Aorta (tissue), 5 donors: ENCODE results near the gene SLC6A4. TPM values are rescaled to one million over a fixed set of nuclear protein-coding genes. Genes with fewer than 3 reads are reported as not detected.

ENCODE experiments used
- ATAC-seq: fragments of 200-7000 bp; cut with Tn5 transposase; one replicate; pipeline ENCODE4 v1.9.1; 2022; ENCODE audit warnings: moderate library complexity; ENCODE audit not compliant: low FRiP score
- DNase-seq, 2 donors: peaks; one replicate each; pipeline ENCODE4 v3.0.0-alpha.2; 2020
- H3K27ac ChIP-seq, 2 donors: one replicate each; pipeline ENCODE4 v1.5.1; 2013; ENCODE audit warnings: low read length in 2 of 2, mild to moderate bottlenecking in 2 of 2, moderate library complexity in 2 of 2, control low read depth in 1 of 2, inconsistent platforms in 1 of 2, low read depth in 1 of 2
- H3K27me3 ChIP-seq, 2 donors: one replicate each; pipeline ENCODE4 v1.6.1; 2013; ENCODE audit warnings: control low read depth in 1 of 2, low read length in 1 of 2, mild to moderate bottlenecking in 1 of 2, moderate library complexity in 1 of 2; ENCODE audit not compliant: insufficient read depth in 2 of 2, control insufficient read depth in 1 of 2
- H3K36me3 ChIP-seq, 2 donors: one replicate each; pipeline ENCODE4 v1.6.1; 2013; ENCODE audit warnings: control low read depth in 1 of 2, low read length in 1 of 2, mild to moderate bottlenecking in 1 of 2; ENCODE audit not compliant: insufficient read depth in 2 of 2, control insufficient read depth in 1 of 2
- H3K4me1 ChIP-seq, 2 donors: one replicate each; pipeline ENCODE4 v1.6.1; 2013; ENCODE audit warnings: low read length in 2 of 2, control low read depth in 1 of 2, mild to moderate bottlenecking in 1 of 2, moderate library complexity in 1 of 2; ENCODE audit not compliant: insufficient read depth in 2 of 2, control insufficient read depth in 1 of 2
- H3K4me3 ChIP-seq, 2 donors: one replicate each; pipeline ENCODE4 v1.5.1; 2013; ENCODE audit warnings: low read length in 2 of 2, control low read depth in 1 of 2, mild to moderate bottlenecking in 1 of 2
- H3K9me3 ChIP-seq: one replicate; pipeline ENCODE4 v1.6.1; 2013; ENCODE audit warnings: mild to moderate bottlenecking, low read length; ENCODE audit not compliant: control insufficient read depth
- WGBS, 2 donors: extraction: QIAGEN DNeasy Blood & Tissue Kit; methylation state at CpG; one replicate each; pipeline ENCODE4 v1.1.7; 2013; 5-methylcytosine and 5-hydroxymethylcytosine counted together
- intact Hi-C, 2 donors: fragments of 100-400 bp; cut with DNase I; formaldehyde crosslinking; loops; one replicate each; pipeline versions ENCODE4 v1.14.2 to v1.15.0; 2022
- polyA plus RNA-seq, 2 donors: library from polyadenylated mRNA; stranded (reverse); fragments of 200-250 nt; gene quantifications; one replicate each; pipeline ENCODE4 v1.2.3, GENCODE V29; 2013
- total RNA-seq, 2 donors: library from RNA; stranded (reverse); fragmentation: NEBNext Ultra II Directional; extraction: Animal tissue kit (Norgen Biotek cat#: 25700); gene quantifications; one replicate each; pipeline ENCODE4 v1.2.1, GENCODE V29; 2021
- donor health status: healthy with polysubstance abuse.
- donor health status: Bipolar disorder and iron deficiency.
- donor health status: DM: no; HTN: no; CAD: no.
- donor health status: DM: no; HTN: no; CAD: no.
- donor health status: DM: yes; HTN: yes; CAD: no.

The SLC6A4 gene
- total and polyA plus RNA-seq, 4 donors = 0.13 to 1.1 (median 0.36) TPM

DNA sequence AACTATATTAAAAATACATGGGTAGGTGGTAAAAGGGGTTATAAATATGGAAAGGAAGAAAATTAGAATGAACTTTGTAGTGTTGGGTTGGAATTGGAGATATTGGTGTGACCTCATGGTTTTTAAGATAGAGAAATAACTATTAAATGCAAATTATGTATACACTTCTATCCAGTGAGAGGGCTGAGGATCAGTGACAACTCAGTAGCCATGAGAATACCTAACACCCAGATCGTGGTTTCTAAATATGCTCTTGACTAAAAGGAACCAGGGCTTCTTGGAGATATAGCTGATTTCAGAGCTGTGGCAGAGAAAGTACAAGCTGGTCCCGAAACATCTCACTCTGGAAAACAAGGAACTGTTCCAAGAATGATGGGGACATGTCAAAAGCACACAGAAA lies 44.4 kb downstream of the SLC6A4 start:
- no peaks in the 10 kb centered on the region for H3K36me3 ChIP-seq
- intact Hi-C loops = no loop called here
- no peaks in the 10 kb centered on the region for H3K4me1 ChIP-seq
- H3K9me3 ChIP-seq = no peaks in the 10 kb centered on the region
- no peak overlapping the region for H3K27ac ChIP-seq
- no peak overlapping the region for H3K4me3 ChIP-seq
- 34 to 37% methylated on average over 2 of the region's 2 CpGs for WGBS, 2 donors
- no peak for ATAC-seq
- H3K27me3 ChIP-seq = peaks cover 0 to 2% of the 10 kb centered on the region in 2 donors
- DNase-seq = no peak

DNA sequence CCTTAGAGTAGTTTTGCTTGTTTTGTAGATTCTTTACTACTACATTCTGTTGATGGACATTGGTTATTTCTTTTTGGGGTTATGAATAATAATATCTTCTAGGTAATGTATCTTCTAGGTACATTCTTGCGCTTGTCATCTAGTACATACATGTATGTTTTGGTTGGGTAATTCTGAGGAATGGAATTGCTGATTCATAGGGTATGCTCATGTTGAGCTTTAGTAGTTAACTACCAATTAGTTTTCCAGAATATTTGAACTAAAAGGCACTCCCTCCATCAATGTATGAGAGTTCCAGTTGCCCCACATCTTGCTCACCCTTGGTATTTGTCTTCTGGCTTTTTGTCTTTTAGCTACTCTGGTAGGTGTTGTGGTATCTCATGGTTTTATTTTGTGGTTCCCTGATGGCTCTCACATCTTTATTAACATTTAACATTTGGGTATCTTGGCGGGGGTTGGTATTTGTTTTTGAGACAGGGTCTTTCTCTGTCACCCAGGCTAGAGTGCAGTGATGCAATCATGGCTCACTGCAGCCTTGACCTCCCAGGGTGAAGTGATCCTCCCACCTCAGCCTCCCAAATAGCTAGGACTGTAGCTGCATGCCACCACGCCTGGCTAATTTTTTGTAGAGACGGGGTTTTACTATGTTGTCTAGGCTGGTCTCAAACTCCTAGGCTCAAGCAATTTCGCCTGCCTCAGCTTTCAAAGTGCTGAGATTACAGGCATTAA lies 47.1 kb downstream of the SLC6A4 start:
- Histone ChIP-seq H3K27ac (no peak overlapping the region), H3K36me3 (peaks cover 2 to 11% of the 10 kb centered on the region in 2 donors), H3K9me3 (no peaks in the 10 kb centered on the region), H3K4me3 (no peak overlapping the region), H3K27me3 (peaks cover 0 to 1% of the 10 kb centered on the region in 2 donors), H3K4me1 (no peaks in the 10 kb centered on the region)
- WGBS, 2 donors = 99% methylated on average over 5 of the region's 5 CpGs
- intact Hi-C loops = no loop called here
- DNase-seq (no peak), ATAC-seq (no peak)

DNA sequence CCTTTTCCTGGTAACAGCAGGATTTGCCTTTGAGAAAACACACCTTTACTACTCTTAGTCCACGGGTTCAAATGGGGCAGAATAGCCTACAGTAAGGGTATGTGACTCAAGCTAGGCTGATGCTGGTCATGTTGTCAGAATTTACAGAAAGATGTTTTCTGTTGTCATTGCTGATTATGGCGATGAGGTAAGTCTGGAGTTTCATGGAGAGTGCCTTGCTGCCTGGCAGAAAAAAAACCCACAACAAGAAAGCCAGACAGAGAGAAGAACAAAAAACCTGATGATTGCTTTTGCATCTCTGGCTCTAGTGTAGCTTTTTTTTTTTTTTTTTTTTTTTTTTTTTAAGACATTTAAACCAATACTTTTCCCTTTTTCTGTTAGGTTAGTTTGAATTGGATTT lies 47.9 kb downstream of the SLC6A4 start:
- Histone ChIP-seq H3K4me3 (no peak overlapping the region), H3K9me3 (no peaks in the 10 kb centered on the region), H3K36me3 (peaks cover 2 to 11% of the 10 kb centered on the region in 2 donors), H3K27ac (no peak overlapping the region), H3K4me1 (no peaks in the 10 kb centered on the region), H3K27me3 (no peaks in the 10 kb centered on the region)
- ATAC-seq (no peak), DNase-seq (no peak)
- intact Hi-C loops = no loop called here
- 89 to 90% methylated on average over 2 of the region's 2 CpGs for WGBS, 2 donors

DNA sequence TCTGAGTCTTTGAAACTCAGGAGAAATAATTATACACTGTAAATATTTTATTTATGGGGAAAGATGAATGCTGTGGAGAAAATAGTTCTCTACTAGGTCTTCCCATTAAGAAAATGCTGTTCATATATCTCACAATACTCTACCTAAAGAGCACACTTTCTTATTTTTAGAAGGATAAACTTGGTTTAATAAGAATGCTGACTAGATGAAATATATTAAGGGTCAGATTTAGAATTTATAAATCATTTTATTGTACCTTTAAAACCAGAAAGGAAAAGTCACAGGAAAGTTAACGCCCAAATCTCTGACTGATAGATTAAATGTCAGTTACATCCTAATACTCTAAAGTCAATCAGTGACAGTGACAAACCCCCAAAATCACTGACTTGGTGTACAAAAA lies 48.7 kb downstream of the SLC6A4 start:
- intact Hi-C loops = no loop called here
- H3K9me3 ChIP-seq = no peaks in the 10 kb centered on the region
- H3K4me1 ChIP-seq = no peaks in the 10 kb centered on the region
- no peak overlapping the region for H3K27ac ChIP-seq
- 88 to 91% methylated on average over 1 of the region's 1 CpG for WGBS, 2 donors
- DNase-seq = no peak
- peaks cover 2 to 11% of the 10 kb centered on the region in 2 donors for H3K36me3 ChIP-seq
- no peaks in the 10 kb centered on the region for H3K27me3 ChIP-seq
- no peak for ATAC-seq
- H3K4me3 ChIP-seq = no peak overlapping the region

DNA sequence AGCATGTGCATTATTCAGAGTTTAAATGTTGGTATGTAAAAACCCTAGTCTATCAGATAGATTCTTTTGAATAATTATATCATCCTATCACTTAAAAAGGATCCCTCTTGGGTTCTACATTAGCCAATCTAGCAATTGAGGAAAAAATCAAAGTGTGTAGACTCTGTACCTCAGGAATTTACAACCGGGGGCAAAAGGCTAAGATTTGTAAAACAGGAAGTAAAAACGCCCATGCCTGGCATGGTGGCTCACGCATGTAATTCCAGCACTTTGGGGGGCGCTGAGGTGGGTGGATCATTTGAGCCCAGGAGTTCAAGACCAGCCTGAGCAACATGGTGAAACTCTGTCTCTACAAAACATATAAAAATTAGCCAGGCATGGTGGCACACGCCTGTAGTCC lies 58.6 kb downstream of the SLC6A4 start:
- ATAC-seq (no peak), DNase-seq (no peak)
- Histone ChIP-seq H3K27ac (no peak overlapping the region), H3K4me1 (no peaks in the 10 kb centered on the region), H3K9me3 (no peaks in the 10 kb centered on the region), H3K36me3 (peaks cover 0 to 1% of the 10 kb centered on the region in 2 donors), H3K4me3 (no peak overlapping the region), H3K27me3 (no peaks in the 10 kb centered on the region)
- WGBS, 2 donors = 92 to 93% methylated on average over 5 of the region's 5 CpGs
- intact Hi-C loops = no loop called here

DNA sequence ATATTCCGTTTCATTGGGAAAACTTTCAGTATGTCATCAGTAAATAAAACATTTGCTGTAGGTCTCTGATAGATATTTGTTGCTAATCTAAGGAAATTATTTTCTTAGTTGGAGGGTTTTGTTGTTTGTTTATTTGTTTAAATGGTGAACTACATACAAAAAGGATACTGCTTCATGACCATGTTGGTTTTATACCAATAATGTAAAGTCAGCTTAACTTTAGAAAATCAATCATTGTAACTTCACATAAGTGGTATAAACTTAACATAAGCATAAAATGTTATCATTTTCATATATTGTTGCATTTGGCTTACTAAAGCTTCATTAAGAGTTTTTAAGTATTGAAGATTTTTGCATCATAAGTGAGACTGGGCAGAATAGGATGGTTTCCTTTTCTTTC lies 60.9 kb downstream of the SLC6A4 start:
- Histone ChIP-seq H3K9me3 (no peaks in the 10 kb centered on the region), H3K36me3 (no peaks in the 10 kb centered on the region), H3K4me3 (no peak overlapping the region), H3K27ac (no peak overlapping the region), H3K27me3 (no peaks in the 10 kb centered on the region), H3K4me1 (no peaks in the 10 kb centered on the region)
- DNase-seq = no peak
- WGBS, 2 donors = 91 to 93% methylated on average over 1 of the region's 1 CpG
- intact Hi-C loops = no loop called here
- ATAC-seq = no peak

DNA sequence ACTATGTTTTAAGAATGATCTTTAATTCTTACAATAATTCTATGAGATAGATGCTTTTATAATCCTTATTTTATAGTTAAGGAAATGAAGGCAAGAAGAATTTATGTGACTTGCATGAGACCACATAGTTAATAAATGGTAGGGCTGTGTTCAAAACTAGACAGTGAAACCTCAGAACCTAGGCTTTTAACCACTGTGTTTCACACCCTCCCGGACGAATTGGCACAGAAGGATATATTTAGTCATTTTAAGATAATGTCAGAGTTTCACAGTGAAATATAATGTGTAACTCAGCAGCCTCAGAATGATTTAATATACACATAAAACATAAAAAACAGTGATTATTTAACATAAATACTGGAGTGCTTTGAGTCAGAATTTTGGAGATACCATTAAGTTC lies 61.8 kb downstream of the SLC6A4 start:
- Histone ChIP-seq H3K4me1 (no peaks in the 10 kb centered on the region), H3K36me3 (no peaks in the 10 kb centered on the region), H3K4me3 (no peak overlapping the region), H3K27me3 (no peaks in the 10 kb centered on the region), H3K9me3 (no peaks in the 10 kb centered on the region), H3K27ac (no peak overlapping the region)
- DNase-seq (no peak), ATAC-seq (no peak)
- WGBS, 2 donors = 7 to 12% methylated on average over 2 of the region's 2 CpGs
- intact Hi-C loops = no loop called here

DNA sequence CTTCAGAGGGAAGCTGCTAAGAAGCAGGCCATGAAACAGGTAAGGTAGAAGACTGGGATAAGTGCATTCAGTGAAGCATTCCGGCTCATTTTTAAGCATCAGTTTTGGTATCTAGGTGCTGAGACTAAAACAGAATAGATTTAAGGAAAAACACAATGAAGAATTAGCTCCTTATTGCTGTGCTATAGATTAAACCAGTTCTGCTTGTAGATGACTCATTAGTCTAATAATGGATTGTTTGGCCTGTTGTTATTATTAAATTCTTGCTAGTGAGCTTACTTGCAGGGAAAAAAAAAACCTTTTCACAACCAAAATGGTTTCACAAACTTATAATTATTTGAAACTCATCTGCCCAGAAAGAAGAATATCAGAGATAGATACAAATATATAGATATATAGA lies 62.9 kb downstream of the SLC6A4 start:
- no peak overlapping the region for H3K27ac ChIP-seq
- no peaks in the 10 kb centered on the region for H3K9me3 ChIP-seq
- WGBS, 2 donors = 93 to 98% methylated on average over 1 of the region's 1 CpG
- ATAC-seq = no peak
- no peaks in the 10 kb centered on the region for H3K27me3 ChIP-seq
- intact Hi-C loops = no loop called here
- no peaks in the 10 kb centered on the region for H3K36me3 ChIP-seq
- no peaks in the 10 kb centered on the region for H3K4me1 ChIP-seq
- DNase-seq = no peak
- H3K4me3 ChIP-seq = no peak overlapping the region

DNA sequence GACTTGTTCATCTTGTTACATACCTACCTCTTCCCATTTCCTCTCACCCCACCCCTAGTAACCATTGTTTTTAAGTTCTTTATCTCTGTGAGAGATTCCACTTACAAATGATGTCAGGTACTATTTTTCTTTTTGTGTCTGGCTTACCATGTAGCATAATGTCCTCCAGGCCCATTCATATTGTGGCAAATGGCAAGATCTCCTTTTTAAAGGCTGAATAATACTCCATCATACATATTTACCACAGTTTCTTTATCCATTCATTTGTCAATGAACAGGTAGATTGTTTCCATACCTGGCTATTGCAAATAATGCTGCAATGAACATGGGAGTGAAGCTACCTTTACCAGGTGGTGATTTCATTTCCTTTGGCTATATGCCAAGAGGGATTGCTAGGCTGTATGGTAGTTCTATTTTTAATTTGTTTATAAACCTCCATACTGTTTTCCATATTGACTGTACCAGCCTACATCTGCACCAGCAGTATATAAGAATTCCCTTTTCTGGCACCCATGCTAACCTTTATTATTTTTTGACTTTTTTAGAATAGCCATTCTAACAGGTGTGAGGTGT lies 65.0 kb downstream of the SLC6A4 start:
- no peaks in the 10 kb centered on the region for H3K27me3 ChIP-seq
- DNase-seq = no peak
- H3K27ac ChIP-seq = no peak overlapping the region
- H3K4me1 ChIP-seq = no peaks in the 10 kb centered on the region
- ATAC-seq = no peak
- H3K36me3 ChIP-seq = no peaks in the 10 kb centered on the region
- H3K9me3 ChIP-seq = no peaks in the 10 kb centered on the region
- intact Hi-C loops = no loop called here
- H3K4me3 ChIP-seq = no peak overlapping the region
